Activated CD4-positive, alpha-beta T cell treated with anti-CD3 and anti-CD28 coated beads for 36 hours (primary cell): ENCODE results near the gene MYEOV. TPM values are rescaled to one million over a fixed set of nuclear protein-coding genes. Genes with fewer than 3 reads are reported as not detected.
A peak's percentile ranks its signal among the peaks of the same experiment; 100 is the strongest.

Source experiments
- ATAC-seq: fragments of 200-7000 bp; cut with Tn5 transposase; one replicate; pipeline ENCODE4 v1.10.0; 2021; ENCODE audit warnings: mild to moderate bottlenecking, moderate library complexity
- CTCF ChIA-PET: fragments of 350-600 bp; sonication (Branson Sonifier 250); formaldehyde crosslinking; loops from one replicate; lab custom pipeline; 2021; ENCODE audit warnings: antibody characterized with exemption; lab: Charles Lee
- POLR2A ChIA-PET: fragments of 350-600 bp; sonication (Branson Sonifier 250); formaldehyde crosslinking; loops from one replicate; lab custom pipeline; 2021; ENCODE audit warnings: antibody characterized with exemption, inconsistent platforms; lab: Charles Lee
- DNase-seq: peaks from one replicate; pipeline ENCODE4 v3.0.0-alpha.2; 2020
- H3K27ac Mint-ChIP-seq: one replicate; pipeline ENCODE4 v1.8.0; 2021; ENCODE audit warnings: mixed read lengths
- H3K27me3 Mint-ChIP-seq: one replicate; pipeline ENCODE4 v1.8.0; 2021; ENCODE audit warnings: mixed read lengths
- H3K36me3 Mint-ChIP-seq: one replicate; pipeline ENCODE4 v1.8.0; 2021; ENCODE audit warnings: low read depth, mixed read lengths
- H3K4me1 Mint-ChIP-seq: one replicate; pipeline ENCODE4 v1.8.0; 2021; ENCODE audit warnings: mixed read lengths
- H3K4me3 Mint-ChIP-seq: one replicate; pipeline ENCODE4 v1.8.0; 2021; ENCODE audit warnings: mild to moderate bottlenecking, moderate library complexity, mixed read lengths
- H3K9me3 Mint-ChIP-seq: one replicate; pipeline ENCODE4 v1.8.0; 2021; ENCODE audit warnings: low read depth, mixed read lengths
- intact Hi-C, 2 experiments: fragments of 100-400 bp; cut with DNase I in 1 of 2; cut with micrococcal nuclease in 1 of 2; formaldehyde crosslinking; loops; one replicate each; pipeline versions ENCODE4 v1.14.2 to v1.15.1; 2022 to 2024; cut with DNase I, micrococcal nuclease
- total RNA-seq, 2 experiments: library from RNA; stranded (reverse); gene quantifications; one replicate each; pipeline ENCODE4 v1.2.3, GENCODE V29; 2021

MYEOV gene
- total RNA-seq, 2 experiments from 2014 or later = not detected

DNA sequence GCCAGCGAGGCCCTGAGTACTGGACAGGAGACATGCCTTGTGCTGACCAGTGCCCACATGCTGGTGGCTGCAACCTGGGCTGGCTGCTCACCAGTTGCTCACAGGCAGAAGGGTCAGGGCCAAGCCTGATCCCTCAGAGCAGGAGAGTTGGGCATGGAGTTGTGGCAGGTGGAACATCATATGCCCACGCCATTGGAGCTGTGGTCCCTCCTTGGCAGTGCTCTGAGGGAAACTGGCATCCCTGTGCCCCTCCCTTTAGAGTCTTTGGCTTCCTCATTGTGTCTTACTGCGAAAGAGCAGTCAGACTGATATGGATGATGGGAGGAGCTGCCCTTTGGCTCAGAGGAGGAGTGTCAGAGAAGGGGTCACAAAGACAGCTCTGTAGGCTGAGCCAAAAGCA is 3.1 kb upstream of the MYEOV start:
- ChIA-PET CTCF (interaction anchor here (0.6 kb wide), 1 partner anchor 134 kb away, joined by 3 read pairs; no protein-coding TSS in a partner anchor), POLR2A (interaction anchor here (0.7 kb wide), 1 partner anchor 9 kb away, joined by 3 read pairs; no protein-coding TSS in a partner anchor)
- ATAC-seq (no peak), DNase-seq (no peak)
- H3K36me3 Mint-ChIP-seq = no peaks in the 10 kb centered on the region
- no peaks in the 10 kb centered on the region for H3K27me3 Mint-ChIP-seq
- intact Hi-C loops = loop anchor here (10.0 kb wide), 2 partner anchors 186 to 384 kb away; partner anchors contain the start of gene LTO1 (in 1 of the 2)
- H3K27ac Mint-ChIP-seq = no peak overlapping the region
- no peaks in the 10 kb centered on the region for H3K9me3 Mint-ChIP-seq
- H3K4me3 Mint-ChIP-seq = no peak overlapping the region
- peaks cover 10% of the 10 kb centered on the region for H3K4me1 Mint-ChIP-seq

DNA sequence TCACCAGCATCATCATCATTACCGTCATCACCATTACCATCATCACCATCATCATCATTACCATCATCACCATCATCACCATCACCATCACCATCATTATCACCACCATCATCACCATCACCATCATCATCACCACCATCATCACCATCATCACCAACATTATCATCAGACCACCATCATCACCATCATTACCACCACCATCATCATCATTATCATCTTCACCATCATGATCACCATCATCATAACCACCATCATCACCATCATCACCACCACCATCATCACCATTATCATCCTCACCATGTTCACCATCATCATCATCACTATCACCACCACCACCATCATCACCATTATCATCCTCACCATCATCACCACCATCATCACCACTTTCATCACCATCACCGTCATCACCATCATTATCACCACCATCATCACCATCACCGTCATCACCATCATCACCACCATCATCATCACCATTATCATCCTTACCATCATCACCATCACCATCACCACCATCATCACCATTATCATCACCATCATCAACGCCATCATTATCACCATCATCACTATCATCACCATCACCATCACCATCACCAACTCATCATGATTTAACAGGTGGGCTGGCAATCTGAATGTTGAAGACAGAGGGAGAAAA is 2.4 kb upstream of the MYEOV start:
- no peak for DNase-seq
- Mint-ChIP-seq H3K4me1 (peaks cover 17% of the 10 kb centered on the region), H3K27ac (no peak overlapping the region), H3K4me3 (no peak overlapping the region), H3K9me3 (no peaks in the 10 kb centered on the region), H3K36me3 (no peaks in the 10 kb centered on the region), H3K27me3 (no peaks in the 10 kb centered on the region)
- POLR2A ChIA-PET = interaction anchor here (0.7 kb wide), 1 partner anchor 9 kb away, joined by 3 read pairs; no protein-coding TSS in a partner anchor
- CTCF ChIA-PET = interaction anchor here (1.2 to 1.8 kb wide), 3 partner anchors 15 to 256 kb away, joined by 3 to 7 read pairs (median 4); no protein-coding TSS in a partner anchor
- intact Hi-C loops = loop anchor here (1.0 to 10.0 kb wide), 4 partner anchors 187 to 383 kb away; partner anchors contain the start of gene LTO1 (in 1 of the 2)
- ATAC-seq = no peak

DNA sequence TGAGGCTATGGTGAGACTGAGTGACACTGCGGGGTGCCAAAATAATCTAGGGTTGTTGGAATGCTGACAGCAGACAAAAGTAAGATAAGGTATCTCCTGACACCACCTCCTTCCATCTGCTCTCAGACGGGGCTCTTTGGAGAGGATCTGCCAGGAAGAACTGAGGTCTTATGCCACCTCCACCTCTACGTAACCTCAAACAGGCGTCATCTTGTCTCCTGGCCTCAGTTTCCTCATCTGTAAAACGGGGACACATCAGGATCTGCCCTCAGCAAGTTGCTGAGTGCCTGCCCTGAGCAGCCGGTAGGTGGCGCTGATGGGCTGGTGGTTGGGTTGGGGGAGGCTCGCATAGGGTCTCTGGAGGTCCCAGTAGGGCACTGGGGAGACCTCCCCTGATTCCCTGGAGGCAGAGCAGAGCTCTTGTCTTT is 1.7 kb upstream of the MYEOV start:
- intact Hi-C loops = loop anchor here (1.0 to 10.0 kb wide), 4 partner anchors 187 to 383 kb away; partner anchors contain the start of gene LTO1 (in 1 of the 2)

GRCh38 chr11:69293087-69293486 is 868 bp upstream of the MYEOV start:
- DNase-seq = no peak
- H3K36me3 Mint-ChIP-seq = no peaks in the 10 kb centered on the region

More for the DNA sequence above, 1.7 kb upstream of the MYEOV start:
- Mint-ChIP-seq H3K4me1 (peaks cover 24% of the 10 kb centered on the region), H3K27ac (no peak overlapping the region), H3K4me3 (no peak overlapping the region), H3K27me3 (no peaks in the 10 kb centered on the region), H3K36me3 (no peaks in the 10 kb centered on the region), H3K9me3 (no peaks in the 10 kb centered on the region)
- ChIA-PET CTCF (interaction anchor here (0.5 to 1.8 kb wide), 12 partner anchors 8 to 352 kb away, joined by 3 to 8 read pairs (median 4); no protein-coding TSS in a partner anchor), POLR2A (no interaction called here)
- peak; percentile 74 for DNase-seq
- no peak for ATAC-seq

DNA sequence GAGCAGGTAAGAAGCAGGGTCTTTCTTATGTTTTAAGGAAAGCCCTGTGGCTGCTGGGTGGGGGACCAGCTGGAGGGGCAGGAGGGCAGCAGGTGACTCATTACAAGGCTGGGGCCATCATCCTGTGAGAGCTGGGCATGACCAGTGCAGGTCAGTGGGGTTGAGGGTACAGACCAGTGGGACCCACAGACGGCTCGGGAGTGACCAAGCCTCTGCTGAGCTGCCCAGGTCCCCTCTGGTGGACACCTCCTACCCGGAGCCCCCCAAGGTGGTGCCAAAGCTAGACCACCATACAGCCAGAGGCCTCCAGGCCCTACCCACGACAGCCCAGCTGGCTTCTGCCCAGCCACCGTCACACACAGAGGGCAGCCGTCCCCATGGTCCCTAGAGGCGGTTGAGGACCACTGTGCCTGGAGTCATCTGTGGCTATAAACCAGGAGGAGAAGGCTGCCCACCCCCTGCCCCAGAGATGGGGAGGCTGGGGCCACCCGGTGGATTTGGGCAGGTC is 670 bp downstream of the MYEOV start:
- no peaks in the 10 kb centered on the region for H3K27me3 Mint-ChIP-seq
- POLR2A ChIA-PET = no interaction called here
- H3K4me3 Mint-ChIP-seq = no peak overlapping the region
- no peak overlapping the region for H3K27ac Mint-ChIP-seq
- H3K9me3 Mint-ChIP-seq = no peaks in the 10 kb centered on the region
- H3K4me1 Mint-ChIP-seq = peaks cover 44% of the 10 kb centered on the region
- no peaks in the 10 kb centered on the region for H3K36me3 Mint-ChIP-seq
- no peak for ATAC-seq
- DNase-seq = no peak
- CTCF ChIA-PET = interaction anchor here (1.0 kb wide), 1 partner anchor 36 kb away, joined by 3 read pairs; no protein-coding TSS in a partner anchor
- intact Hi-C loops = loop anchor here (5.0 to 10.0 kb wide), 7 partner anchors 43 to 452 kb away; partner anchors contain the start of genes CPT1A (in 1 of the 2) and LTO1 (in 1 of the 2)

More at GRCh38 chr11:69293087-69293486, 868 bp upstream of the MYEOV start:
- H3K27ac Mint-ChIP-seq = no peak overlapping the region
- CTCF ChIA-PET = interaction anchor here (0.6 to 1.8 kb wide), 12 partner anchors 16 to 864 kb away, joined by 3 to 8 read pairs (median 4); no protein-coding TSS in a partner anchor
- ATAC-seq = no peak
- no peaks in the 10 kb centered on the region for H3K9me3 Mint-ChIP-seq
- H3K4me3 Mint-ChIP-seq = no peak overlapping the region
- POLR2A ChIA-PET = no interaction called here
- H3K27me3 Mint-ChIP-seq = no peaks in the 10 kb centered on the region
- intact Hi-C loops = loop anchor here (2.0 to 10.0 kb wide), 3 partner anchors 188 to 382 kb away; partner anchors contain the start of gene LTO1 (in 1 of the 2)
- H3K4me1 Mint-ChIP-seq = peaks cover 32% of the 10 kb centered on the region

- no peak overlapping the region for H3K27ac Mint-ChIP-seq
- intact Hi-C loops = loop anchor here (5.0 to 10.0 kb wide), 7 partner anchors 42 to 453 kb away; partner anchors contain the start of genes CPT1A (in 1 of the 2) and LTO1 (in 1 of the 2)
- H3K9me3 Mint-ChIP-seq = no peaks in the 10 kb centered on the region
- no peak overlapping the region for H3K4me3 Mint-ChIP-seq
- no peak for DNase-seq
- no peaks in the 10 kb centered on the region for H3K36me3 Mint-ChIP-seq
- no peaks in the 10 kb centered on the region for H3K27me3 Mint-ChIP-seq
- no peak for ATAC-seq
- peaks cover 44% of the 10 kb centered on the region for H3K4me1 Mint-ChIP-seq
- ChIA-PET CTCF (interaction anchor here (1.0 kb wide), 1 partner anchor 146 kb away, joined by 3 read pairs; no protein-coding TSS in a partner anchor), POLR2A (interaction anchor here (0.5 kb wide), 1 partner anchor 673 kb away, joined by 5 read pairs; no protein-coding TSS in a partner anchor)
Observed at GRCh38 chr11:69295079-69295994, 1.4 kb downstream of the MYEOV start.

- POLR2A ChIA-PET = interaction anchor here (0.5 kb wide), 1 partner anchor 674 kb away, joined by 5 read pairs; no protein-coding TSS in a partner anchor
- Mint-ChIP-seq H3K4me1 (peaks cover 46% of the 10 kb centered on the region), H3K27ac (no peak overlapping the region), H3K9me3 (no peaks in the 10 kb centered on the region), H3K27me3 (peaks cover 2% of the 10 kb centered on the region), H3K4me3 (no peak overlapping the region), H3K36me3 (no peaks in the 10 kb centered on the region)
- DNase-seq = no peak
- intact Hi-C loops = loop anchor here (2.0 to 10.0 kb wide), 8 partner anchors 41 to 454 kb away; partner anchors contain the start of genes CPT1A (in 1 of the 2) and LTO1 (in 1 of the 2)
- CTCF ChIA-PET = interaction anchor here (0.7 to 1.8 kb wide), 3 partner anchors 145 to 901 kb away, joined by 3 to 7 read pairs (median 3); no protein-coding TSS in a partner anchor
- no peak for ATAC-seq
Observed at GRCh38 chr11:69295995-69296889, 2.3 kb downstream of the MYEOV start.

- intact Hi-C loops = loop anchor here (1.0 to 10.0 kb wide), 12 partner anchors 40 to 455 kb away; partner anchors contain the start of genes CPT1A (in 1 of the 2) and LTO1 (in 1 of the 2)
- Mint-ChIP-seq H3K4me3 (peak overlapping the region; percentile 32), H3K9me3 (no peaks in the 10 kb centered on the region), H3K36me3 (no peaks in the 10 kb centered on the region), H3K4me1 (peaks cover 50% of the 10 kb centered on the region), H3K27me3 (peaks cover 2% of the 10 kb centered on the region), H3K27ac (peak overlapping the region; percentile 37)
- ATAC-seq = peak; percentile 67
- peak; percentile 91 for DNase-seq
- CTCF ChIA-PET = interaction anchor here (0.7 to 1.8 kb wide), 5 partner anchors 11 to 900 kb away, joined by 3 to 7 read pairs (median 3); no protein-coding TSS in a partner anchor
- POLR2A ChIA-PET = interaction anchor here (0.6 kb wide), 1 partner anchor 53 kb away, joined by 3 read pairs; no protein-coding TSS in a partner anchor
Observed at GRCh38 chr11:69296890-69297786, 3.2 kb downstream of the MYEOV start.
